Retinal pigment epithelial cell (primary cell): Measurements from ENCODE around the gene PYGB.
"Not testable (repeated sequence)": the region's sequence is repeated elsewhere in the genome, so short reads cannot be mapped to it uniquely, and the experiment has no call there.

Experiments used
- DNase-seq: peaks from one replicate; pipeline ENCODE4 v3.0.0-alpha.2; 2010; ENCODE audit warnings: low read depth
- H3K4me3 ChIP-seq: 2 replicates; pipeline ENCODE4 v1.5.1; 2011; ENCODE audit warnings: mild to moderate bottlenecking, low read length, control low read depth, moderate library complexity
- TF ChIP-seq, protein P1 (sequence below): conservative IDR thresholded peaks from 2 replicates; pipeline ENCODE4 v1.5.1; 2011; ENCODE audit warnings: low read depth, low read length, control low read depth, inconsistent platforms

Gene PYGB

DNA sequence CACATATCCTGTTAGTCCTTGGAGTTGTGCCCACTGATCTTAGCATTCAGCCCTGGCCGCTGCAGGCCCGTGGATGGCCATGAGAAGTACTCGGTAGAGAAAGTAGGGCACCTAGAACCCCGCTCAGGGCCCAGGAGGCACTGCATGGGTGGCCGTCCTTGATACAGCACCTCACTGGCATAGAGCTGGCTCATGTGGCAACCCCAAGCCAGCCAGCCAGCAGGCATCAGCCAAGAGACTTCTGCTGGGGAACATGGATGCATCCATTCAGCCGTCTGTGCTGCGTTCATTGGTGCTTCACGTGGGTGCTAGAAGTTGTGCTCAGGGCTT, 10.6 kb downstream of the PYGB start:
- TF ChIP-seq, protein P1, sequence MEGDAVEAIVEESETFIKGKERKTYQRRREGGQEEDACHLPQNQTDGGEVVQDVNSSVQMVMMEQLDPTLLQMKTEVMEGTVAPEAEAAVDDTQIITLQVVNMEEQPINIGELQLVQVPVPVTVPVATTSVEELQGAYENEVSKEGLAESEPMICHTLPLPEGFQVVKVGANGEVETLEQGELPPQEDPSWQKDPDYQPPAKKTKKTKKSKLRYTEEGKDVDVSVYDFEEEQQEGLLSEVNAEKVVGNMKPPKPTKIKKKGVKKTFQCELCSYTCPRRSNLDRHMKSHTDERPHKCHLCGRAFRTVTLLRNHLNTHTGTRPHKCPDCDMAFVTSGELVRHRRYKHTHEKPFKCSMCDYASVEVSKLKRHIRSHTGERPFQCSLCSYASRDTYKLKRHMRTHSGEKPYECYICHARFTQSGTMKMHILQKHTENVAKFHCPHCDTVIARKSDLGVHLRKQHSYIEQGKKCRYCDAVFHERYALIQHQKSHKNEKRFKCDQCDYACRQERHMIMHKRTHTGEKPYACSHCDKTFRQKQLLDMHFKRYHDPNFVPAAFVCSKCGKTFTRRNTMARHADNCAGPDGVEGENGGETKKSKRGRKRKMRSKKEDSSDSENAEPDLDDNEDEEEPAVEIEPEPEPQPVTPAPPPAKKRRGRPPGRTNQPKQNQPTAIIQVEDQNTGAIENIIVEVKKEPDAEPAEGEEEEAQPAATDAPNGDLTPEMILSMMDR = no peak
- H3K4me3 ChIP-seq = no peak overlapping the region
- DNase-seq = no peak

DNA sequence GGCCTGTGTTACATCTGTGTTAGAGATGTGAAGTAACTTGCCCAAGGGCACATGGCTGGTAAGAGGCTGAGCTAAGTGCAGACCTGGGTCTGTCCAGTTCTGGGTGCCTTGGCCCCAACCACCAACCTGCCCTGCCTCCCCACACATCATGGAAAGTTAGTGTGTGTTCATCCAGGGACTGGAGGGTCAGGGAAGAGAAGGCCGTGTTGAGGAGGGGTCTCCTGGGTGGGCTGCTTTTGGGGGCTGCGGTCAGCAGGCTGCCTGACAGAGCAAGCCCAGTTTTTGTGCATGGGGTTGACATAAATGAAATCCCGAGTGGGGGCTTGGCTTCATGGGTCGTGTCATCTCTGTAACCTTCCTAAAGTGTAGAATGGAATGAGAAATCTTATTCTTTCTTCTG, 10.9 kb downstream of the PYGB start:
- TF ChIP-seq, protein P1 = no peak
- DNase-seq = no peak
- H3K4me3 ChIP-seq = no peak overlapping the region

DNA sequence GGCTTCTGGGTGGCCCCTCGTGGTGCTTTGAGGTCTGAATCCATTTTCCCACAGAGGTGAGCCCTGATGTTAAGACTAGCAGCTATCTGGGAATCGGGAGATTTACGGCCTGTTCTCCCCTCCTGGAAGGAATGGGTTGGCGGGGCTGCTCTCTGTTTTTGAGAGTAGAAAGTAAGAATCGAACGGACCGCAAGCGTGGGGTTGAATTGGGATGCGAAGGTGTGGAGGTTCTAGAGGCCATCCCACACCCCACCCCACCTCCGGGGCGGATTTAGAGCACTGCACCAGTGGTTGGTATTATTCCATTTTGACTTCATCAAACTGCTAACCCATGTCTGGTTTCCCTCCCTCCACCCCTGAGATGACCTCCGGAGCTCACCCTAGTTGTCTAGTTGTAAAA, 11.5 kb downstream of the PYGB start:
- H3K4me3 ChIP-seq = no peak overlapping the region
- DNase-seq = no peak
- TF ChIP-seq, protein P1 = no peak

DNA sequence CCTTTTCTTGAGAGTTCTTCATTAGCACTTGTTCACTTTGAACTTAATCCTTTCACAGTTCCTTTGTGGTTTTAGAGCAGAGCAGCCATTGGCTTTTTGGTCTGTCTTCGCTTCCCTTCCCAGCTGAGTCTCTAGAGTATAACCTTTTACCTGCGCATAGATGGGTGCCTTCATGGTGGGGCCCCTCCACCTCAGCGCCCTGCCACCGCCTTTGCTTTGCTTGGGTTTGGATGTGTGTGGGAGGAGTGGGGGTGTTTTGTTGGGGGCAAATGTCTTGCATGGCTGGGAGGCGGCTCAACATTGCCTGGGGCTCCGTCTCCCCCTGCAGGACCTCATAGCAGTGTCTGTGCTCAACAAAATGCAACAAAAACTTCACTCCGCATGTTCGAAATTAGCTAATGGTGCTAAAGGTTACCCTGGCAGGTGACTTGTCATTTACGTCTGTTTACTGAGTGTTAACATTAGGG, 11.9 kb downstream of the PYGB start:
- no peak overlapping the region for H3K4me3 ChIP-seq
- DNase-seq = no peak
- TF ChIP-seq, protein P1 = no peak

DNA sequence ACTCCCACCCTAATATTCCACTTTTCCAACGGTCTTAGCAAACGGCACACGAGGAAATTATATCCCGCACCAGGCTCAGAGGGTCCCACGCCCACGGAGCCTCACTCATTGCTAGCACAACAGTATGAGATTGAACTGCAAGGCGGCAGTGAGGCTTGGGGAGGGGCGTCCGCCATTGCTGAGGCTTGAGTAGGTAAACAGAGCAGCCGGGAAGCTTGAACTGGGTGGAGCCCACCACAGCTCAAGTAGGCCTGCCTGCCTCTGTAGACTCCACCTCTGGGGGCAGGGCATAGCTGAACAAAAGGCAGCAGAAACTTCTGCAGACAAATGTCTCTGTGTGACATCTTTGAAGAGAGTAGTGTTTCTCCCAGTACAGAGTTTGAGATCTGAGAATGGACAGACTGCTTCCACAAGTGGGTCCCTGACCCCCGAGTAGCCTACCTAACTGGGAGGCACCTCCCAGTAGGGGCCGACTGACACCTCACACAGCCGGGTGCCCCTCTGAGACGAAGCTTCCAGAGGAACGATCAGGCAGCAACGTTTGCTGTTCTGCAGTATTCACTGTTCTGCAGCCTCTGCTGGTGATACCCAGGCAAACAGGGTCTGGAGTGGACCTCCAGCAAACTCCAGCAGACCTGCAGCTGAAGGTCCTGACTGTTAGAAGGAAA, 13.0 kb downstream of the PYGB start:
- H3K4me3 ChIP-seq, DNase-seq: not testable (repeated sequence)

DNA sequence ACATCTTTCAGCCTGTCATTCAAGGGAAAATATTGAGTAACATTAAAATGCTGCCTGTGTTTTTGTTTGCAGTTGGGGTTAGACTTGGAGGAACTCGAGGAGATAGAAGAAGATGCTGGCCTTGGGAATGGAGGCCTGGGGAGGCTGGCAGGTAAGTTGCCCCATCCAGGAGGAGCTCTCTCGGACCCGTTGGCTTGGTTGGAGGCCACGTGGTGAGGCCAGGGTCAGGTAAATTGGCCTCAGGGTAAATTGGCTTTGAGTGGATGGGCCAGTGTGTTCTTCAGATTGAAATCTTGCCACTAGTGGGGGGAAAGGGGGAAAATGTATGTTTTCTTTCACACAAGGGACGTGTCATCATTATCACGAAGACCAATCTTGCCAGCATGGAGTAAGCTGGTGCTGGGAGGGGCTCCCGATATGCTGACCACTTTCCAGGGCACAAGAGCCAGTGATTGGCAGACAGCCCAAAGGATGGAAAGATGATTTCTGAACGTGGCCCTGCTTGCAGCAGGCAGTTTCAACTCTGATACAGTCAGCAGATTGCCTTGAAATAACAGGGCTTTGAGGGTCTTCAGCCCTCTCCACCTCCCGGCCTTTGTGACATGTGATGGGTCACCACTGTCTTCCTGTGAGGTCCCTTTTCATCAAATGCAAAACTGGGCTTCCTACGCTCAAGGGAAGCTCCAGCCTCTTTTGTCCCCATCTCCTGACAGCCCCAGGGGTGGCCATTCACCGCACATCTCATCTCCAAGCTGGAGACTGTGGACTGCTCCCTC, 21.4 kb downstream of the PYGB start:
- DNase-seq = no peak
- H3K4me3 ChIP-seq = no peak overlapping the region
- TF ChIP-seq, protein P1 = no peak

DNA sequence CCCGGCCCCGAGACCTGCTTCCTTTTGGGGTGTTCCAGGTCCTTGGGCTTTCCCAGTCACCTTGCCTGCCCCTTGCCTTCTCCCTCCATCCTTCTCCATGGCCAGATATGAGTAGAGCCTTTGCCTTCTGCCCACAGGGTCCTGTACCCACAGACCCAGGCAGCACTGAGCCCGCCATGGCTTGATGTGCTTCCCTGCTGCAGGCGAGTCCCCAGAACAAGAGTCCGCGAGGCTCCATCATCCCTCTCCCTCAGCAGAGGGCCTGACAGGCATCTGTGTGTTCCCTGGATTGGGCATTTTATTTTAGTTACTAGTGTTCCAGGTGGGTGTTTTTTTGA, 21.9 kb downstream of the PYGB start:
- no peak overlapping the region for H3K4me3 ChIP-seq
- no peak for DNase-seq
- TF ChIP-seq, protein P1 = no peak
